Pancreas (tissue), 8 donors: Measurements from ENCODE around the gene B3GNT7. TPM values are rescaled to one million over a fixed set of nuclear protein-coding genes. Genes with fewer than 3 reads are reported as not detected.

ENCODE experiments used
- microRNA-seq, 2 donors: library from miRNA; unstranded; fragments of <30 nt; microRNA quantifications; one replicate each; pipeline versions ENCODE4 to v1.1.0, GENCODE V29; 2019 to 2020
- polyA plus RNA-seq, 2 donors: library from polyadenylated mRNA; stranded (reverse); fragments of 200-250 nt; gene quantifications; one replicate each; pipeline ENCODE4 v1.2.3, GENCODE V29; 2013
- total RNA-seq, 6 donors: library from RNA; stranded (reverse); fragmentation: NEBNext Ultra II Directional in 4 of 6; extraction: Animal tissue kit (Norgen Biotek cat#: 25700) in 4 of 6; gene quantifications; one replicate each; pipeline versions ENCODE4 v1.2.1 to v1.2.4, GENCODE V29; 2021 to 2023
- donor health status: healthy with polysubstance abuse.
- donor health status: DM: no; HTN: no; CAD: no; lungs with moderate emphysema.
- donor health status: DM: no; HTN: no; CAD: no.
- donor health status: Bipolar disorder and iron deficiency.
- donor health status: DM: yes; HTN: yes; CAD: no.
- donor health status: DM: no; HTN: no; CAD: no.
- donor health status: DM: no; HTN: no; CAD: no.
- donor health status: DM: yes; HTN: yes; CAD: no.

Gene B3GNT7
- total and polyA plus RNA-seq, 8 donors = 5.6 to 34.5 (median 12.1) TPM

Small RNA genes lying within 50 kb of the gene (microRNA-seq; reads per million reads assigned to microRNA genes)
- 0 reads per million in 2 donors for gene MIR4777

Other genes starting within 250 kb of the B3GNT7 start
- 10 to 100 TPM in 1 of 6 donors, 1 to 10 TPM in 5; 5.8 to 15.0 (median 8.9) TPM for gene ARMC9, start 197.1 kb upstream of the B3GNT7 start, total RNA-seq
- gene ARMC9, start 197.1 kb upstream of the B3GNT7 start, polyA plus RNA-seq = 1 to 10 TPM; 3.7 to 7.6 TPM
- gene NCL, start 68.8 kb downstream of the B3GNT7 start, total RNA-seq = 100 to 1,000 TPM; 214 to 364 (median 227) TPM
- gene NCL, start 68.8 kb downstream of the B3GNT7 start, polyA plus RNA-seq = 100 to 1,000 TPM in 1 of 2 donors, 10 to 100 TPM in 1; 69.9 to 117 TPM
- 1 to 10 TPM in 2 of 6 donors, under 1 TPM in 4; 0.38 to 2.1 (median 0.89) TPM for gene NMUR1, start 134.7 kb downstream of the B3GNT7 start, total RNA-seq
- 1 to 10 TPM in 1 of 2 donors, under 1 TPM in 1; 0.73 to 1.3 TPM for gene NMUR1, start 134.7 kb downstream of the B3GNT7 start, polyA plus RNA-seq
- not detected for gene TEX44, start 197.2 kb downstream of the B3GNT7 start, total RNA-seq
- gene TEX44, start 197.2 kb downstream of the B3GNT7 start, polyA plus RNA-seq = not detected